Suprapubic skin (tissue), 3 donors: ENCODE results near the gene ABHD16B.

Experiments
- EP300 ChIP-seq: sonication (generic); formaldehyde crosslinking; IDR thresholded peaks from one replicate; pipeline ENCODE4 v1.6.1; 2017; ENCODE audit warnings: antibody characterized with exemption
- POLR2A ChIP-seq, 2 donors: fragments of 450-650 bp; IDR thresholded peaks; one replicate each; pipeline ENCODE4 v1.6.1; 2017; ENCODE audit warnings: antibody characterized with exemption in 2 of 2, mild to moderate bottlenecking in 2 of 2, moderate library complexity in 2 of 2
- TF ChIP-seq, protein P1 (sequence below), 2 donors: fragments of 200-600 bp in 1 of 2; fragments of 450-650 bp in 1 of 2; sonication (generic) in 1 of 2; IDR thresholded peaks; one replicate each; pipeline ENCODE4 v1.5.1; 2016 to 2019; ENCODE audit warnings: antibody characterized with exemption in 2 of 2, mild to moderate bottlenecking in 1 of 2, moderate library complexity in 1 of 2

GRCh38 chr20:63843778-63844177 lies 17.5 kb upstream of the ABHD16B start:
- TF ChIP-seq, protein P1, sequence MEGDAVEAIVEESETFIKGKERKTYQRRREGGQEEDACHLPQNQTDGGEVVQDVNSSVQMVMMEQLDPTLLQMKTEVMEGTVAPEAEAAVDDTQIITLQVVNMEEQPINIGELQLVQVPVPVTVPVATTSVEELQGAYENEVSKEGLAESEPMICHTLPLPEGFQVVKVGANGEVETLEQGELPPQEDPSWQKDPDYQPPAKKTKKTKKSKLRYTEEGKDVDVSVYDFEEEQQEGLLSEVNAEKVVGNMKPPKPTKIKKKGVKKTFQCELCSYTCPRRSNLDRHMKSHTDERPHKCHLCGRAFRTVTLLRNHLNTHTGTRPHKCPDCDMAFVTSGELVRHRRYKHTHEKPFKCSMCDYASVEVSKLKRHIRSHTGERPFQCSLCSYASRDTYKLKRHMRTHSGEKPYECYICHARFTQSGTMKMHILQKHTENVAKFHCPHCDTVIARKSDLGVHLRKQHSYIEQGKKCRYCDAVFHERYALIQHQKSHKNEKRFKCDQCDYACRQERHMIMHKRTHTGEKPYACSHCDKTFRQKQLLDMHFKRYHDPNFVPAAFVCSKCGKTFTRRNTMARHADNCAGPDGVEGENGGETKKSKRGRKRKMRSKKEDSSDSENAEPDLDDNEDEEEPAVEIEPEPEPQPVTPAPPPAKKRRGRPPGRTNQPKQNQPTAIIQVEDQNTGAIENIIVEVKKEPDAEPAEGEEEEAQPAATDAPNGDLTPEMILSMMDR (IDR thresholded peaks at IDR 0.05) = no peak
- no peak for TF ChIP-seq POLR2A (IDR thresholded peaks at IDR 0.05)
- TF ChIP-seq EP300 = no peak
